ENCODE data around the gene HTRA1.
A peak's percentile ranks its signal among the peaks of the same experiment; 100 is the strongest.

The HTRA1 gene

DNA sequence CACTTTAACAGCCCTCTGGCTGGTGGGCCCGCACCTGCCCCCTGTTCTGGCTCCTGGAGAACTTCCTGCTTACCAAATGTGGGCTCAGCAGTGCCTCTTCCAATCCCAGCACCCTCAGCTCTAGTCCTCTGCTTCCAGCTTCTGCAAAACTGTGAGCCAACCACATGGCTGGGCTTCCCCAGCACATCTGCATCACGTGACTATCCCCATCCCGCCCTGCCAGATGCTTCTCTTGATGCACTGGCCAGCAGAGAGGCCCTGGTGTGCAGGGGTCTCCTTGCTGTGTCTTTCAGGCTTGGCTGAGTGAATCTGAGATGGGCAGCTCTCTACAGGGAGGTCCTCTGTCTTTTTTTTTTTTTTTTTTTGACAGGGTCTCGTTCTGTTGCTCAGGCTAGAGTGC is 55.4 kb downstream of the HTRA1 start:
- H3K4me1 ChIP-seq (ENCODE audit: control insufficient read depth in 2 of 2, insufficient read depth in 1 of 2, low read depth in 1 of 2, low read length in 2 of 2), result peaks cover 0 to 4% of the 10 kb centered on the region in 2 donors
- H4K91ac ChIP-seq (ENCODE audit: low read depth, low read length, poor library complexity), result no peak overlapping the region
- no peak overlapping the region for H3K18ac ChIP-seq (ENCODE audit: low read length)
- no peak overlapping the region for H4K8ac ChIP-seq (ENCODE audit: low read depth, low read length)
- no peak overlapping the region for H3K4me3 ChIP-seq (ENCODE audit: low read length in 2 of 2)
- no peak overlapping the region for H3K9ac ChIP-seq (ENCODE audit: low read depth, low read length, poor library complexity)
- no peak overlapping the region for H3K27ac ChIP-seq (replicated peaks; ENCODE audit: low read length)
- no peak overlapping the region for H2BK5ac ChIP-seq (ENCODE audit: low read length)
- H2BK15ac ChIP-seq (ENCODE audit: low read length), result no peak overlapping the region
- no peak for DNase-seq (ENCODE audit: low spot score)
- H3K27me3 ChIP-seq (ENCODE audit: control insufficient read depth in 3 of 3, insufficient read depth in 3 of 3, low read depth in 1 of 3, low read length in 3 of 3), result no peaks in the 10 kb centered on the region
- H3K4ac ChIP-seq (ENCODE audit: low read length), result no peak overlapping the region
- no peak overlapping the region for H3K23ac ChIP-seq (ENCODE audit: low read depth, low read length, poor library complexity)
- no peak overlapping the region for H3K4me2 ChIP-seq (ENCODE audit: insufficient read depth, low read length, poor library complexity, severe bottlenecking)
- H2AK5ac ChIP-seq (ENCODE audit: low read depth, low read length), result no peak overlapping the region
- no CpG with 5 or more reads among the region's 4 CpGs for WGBS, 2 donors (ENCODE audit: extremely low coverage in 2 of 2, insufficient read length in 2 of 2, insufficient replicate concordance in 1 of 2)
- H3K14ac ChIP-seq (ENCODE audit: low read length), result no peak overlapping the region
- H2AFZ ChIP-seq (ENCODE audit: low read length), result no peak overlapping the region
- no peaks in the 10 kb centered on the region for H3K9me3 ChIP-seq (replicated peaks in 1 of 2; ENCODE audit: control insufficient read depth in 2 of 2, insufficient read depth in 1 of 2, low read depth in 1 of 2, low read length in 2 of 2)
- no peaks in the 10 kb centered on the region for H3K79me1 ChIP-seq (ENCODE audit: low read depth, low read length)
- H3K36me3 ChIP-seq (replicated peaks in 1 of 2; ENCODE audit: control insufficient read depth in 2 of 2, insufficient read depth in 2 of 2, low read length in 2 of 2), result peaks cover 0 to 5% of the 10 kb centered on the region in 2 donors
- H2BK12ac ChIP-seq (ENCODE audit: low read length), result no peak overlapping the region
- H2BK120ac ChIP-seq (ENCODE audit: low read depth, low read length), result no peak overlapping the region

GRCh38 chr10:122519144-122519543 is 57.8 kb downstream of the HTRA1 start:
- H2AFZ ChIP-seq (ENCODE audit: low read length), result no peak overlapping the region
- DNase-seq (ENCODE audit: low spot score), result no peak
- no peak overlapping the region for H3K27ac ChIP-seq (replicated peaks; ENCODE audit: low read length)

GRCh38 chr10:122519873-122520272 is 58.5 kb downstream of the HTRA1 start:
- Histone ChIP-seq H2BK12ac (ENCODE audit: low read length) (no peak overlapping the region), H3K4ac (ENCODE audit: low read length) (no peak overlapping the region), H2BK15ac (ENCODE audit: low read length) (no peak overlapping the region), H3K23ac (ENCODE audit: low read depth, low read length, poor library complexity) (peak overlapping the region; percentile 58), H2BK120ac (ENCODE audit: low read depth, low read length) (peak overlapping the region; percentile 24), H2AFZ (ENCODE audit: low read length) (no peak overlapping the region), H3K4me2 (ENCODE audit: insufficient read depth, low read length, poor library complexity, severe bottlenecking) (no peak overlapping the region), H3K9me3 (replicated peaks in 1 of 2; ENCODE audit: control insufficient read depth in 2 of 2, insufficient read depth in 1 of 2, low read depth in 1 of 2, low read length in 2 of 2) (no peaks in the 10 kb centered on the region), H4K8ac (ENCODE audit: low read depth, low read length) (no peak overlapping the region), H2AK5ac (ENCODE audit: low read depth, low read length) (peak overlapping the region; percentile 42), H3K27ac (replicated peaks; ENCODE audit: low read length) (no peak overlapping the region), H3K9ac (ENCODE audit: low read depth, low read length, poor library complexity) (no peak overlapping the region), H3K14ac (ENCODE audit: low read length) (no peak overlapping the region), H3K4me3 (ENCODE audit: low read length in 2 of 2) (no peak overlapping the region), H3K79me1 (ENCODE audit: low read depth, low read length) (no peaks in the 10 kb centered on the region), H3K18ac (ENCODE audit: low read length) (peak overlapping the region; percentile 49), H2BK5ac (ENCODE audit: low read length) (no peak overlapping the region), H3K4me1 (ENCODE audit: control insufficient read depth in 2 of 2, insufficient read depth in 1 of 2, low read depth in 1 of 2, low read length in 2 of 2) (peaks cover 0 to 4% of the 10 kb centered on the region in 2 donors), H3K36me3 (replicated peaks in 1 of 2; ENCODE audit: control insufficient read depth in 2 of 2, insufficient read depth in 2 of 2, low read length in 2 of 2) (no peaks in the 10 kb centered on the region), H4K91ac (ENCODE audit: low read depth, low read length, poor library complexity) (no peak overlapping the region), H3K27me3 (ENCODE audit: control insufficient read depth in 3 of 3, insufficient read depth in 3 of 3, low read depth in 1 of 3, low read length in 3 of 3) (no peaks in the 10 kb centered on the region)
- WGBS, 2 donors (ENCODE audit: extremely low coverage in 2 of 2, insufficient read length in 2 of 2, insufficient replicate concordance in 1 of 2), result no CpG with 5 or more reads among the region's 15 CpGs
- DNase-seq (ENCODE audit: low spot score), result no peak

More at GRCh38 chr10:122519144-122519543, 57.8 kb downstream of the HTRA1 start:
- no CpG with 5 or more reads among the region's 7 CpGs for WGBS, 2 donors (ENCODE audit: extremely low coverage in 2 of 2, insufficient read length in 2 of 2, insufficient replicate concordance in 1 of 2)
- Histone ChIP-seq H3K4me2 (ENCODE audit: insufficient read depth, low read length, poor library complexity, severe bottlenecking) (no peak overlapping the region), H3K36me3 (replicated peaks in 1 of 2; ENCODE audit: control insufficient read depth in 2 of 2, insufficient read depth in 2 of 2, low read length in 2 of 2) (peaks cover 0 to 5% of the 10 kb centered on the region in 2 donors), H3K23ac (ENCODE audit: low read depth, low read length, poor library complexity) (no peak overlapping the region), H2BK12ac (ENCODE audit: low read length) (no peak overlapping the region), H3K18ac (ENCODE audit: low read length) (no peak overlapping the region), H3K4ac (ENCODE audit: low read length) (no peak overlapping the region), H3K14ac (ENCODE audit: low read length) (no peak overlapping the region), H3K9me3 (replicated peaks in 1 of 2; ENCODE audit: control insufficient read depth in 2 of 2, insufficient read depth in 1 of 2, low read depth in 1 of 2, low read length in 2 of 2) (no peaks in the 10 kb centered on the region), H3K4me1 (ENCODE audit: control insufficient read depth in 2 of 2, insufficient read depth in 1 of 2, low read depth in 1 of 2, low read length in 2 of 2) (peaks cover 0 to 4% of the 10 kb centered on the region in 2 donors), H3K79me1 (ENCODE audit: low read depth, low read length) (no peaks in the 10 kb centered on the region), H3K27me3 (ENCODE audit: control insufficient read depth in 3 of 3, insufficient read depth in 3 of 3, low read depth in 1 of 3, low read length in 3 of 3) (no peaks in the 10 kb centered on the region), H3K9ac (ENCODE audit: low read depth, low read length, poor library complexity) (peak overlapping the region; percentile 32), H3K4me3 (ENCODE audit: low read length in 2 of 2) (no peak overlapping the region), H2AK5ac (ENCODE audit: low read depth, low read length) (peak overlapping the region; percentile 6), H2BK120ac (ENCODE audit: low read depth, low read length) (no peak overlapping the region), H4K8ac (ENCODE audit: low read depth, low read length) (no peak overlapping the region), H2BK5ac (ENCODE audit: low read length) (peak overlapping the region; percentile 29), H2BK15ac (ENCODE audit: low read length) (no peak overlapping the region), H4K91ac (ENCODE audit: low read depth, low read length, poor library complexity) (peak overlapping the region; percentile 3)

GRCh38 chr10:122521011-122521410 is 59.7 kb downstream of the HTRA1 start:
- Histone ChIP-seq H3K4me3 (ENCODE audit: low read length in 2 of 2) (no peak overlapping the region), H3K9me3 (replicated peaks in 1 of 2; ENCODE audit: control insufficient read depth in 2 of 2, insufficient read depth in 1 of 2, low read depth in 1 of 2, low read length in 2 of 2) (no peaks in the 10 kb centered on the region), H3K18ac (ENCODE audit: low read length) (peak overlapping the region; percentile 24), H3K4me1 (ENCODE audit: control insufficient read depth in 2 of 2, insufficient read depth in 1 of 2, low read depth in 1 of 2, low read length in 2 of 2) (peaks cover 0 to 4% of the 10 kb centered on the region in 2 donors), H3K27ac (replicated peaks; ENCODE audit: low read length) (no peak overlapping the region), H2BK5ac (ENCODE audit: low read length) (no peak overlapping the region), H4K8ac (ENCODE audit: low read depth, low read length) (no peak overlapping the region), H3K23ac (ENCODE audit: low read depth, low read length, poor library complexity) (no peak overlapping the region), H3K4ac (ENCODE audit: low read length) (no peak overlapping the region), H3K9ac (ENCODE audit: low read depth, low read length, poor library complexity) (no peak overlapping the region), H4K91ac (ENCODE audit: low read depth, low read length, poor library complexity) (no peak overlapping the region), H3K14ac (ENCODE audit: low read length) (no peak overlapping the region), H3K36me3 (replicated peaks in 1 of 2; ENCODE audit: control insufficient read depth in 2 of 2, insufficient read depth in 2 of 2, low read length in 2 of 2) (no peaks in the 10 kb centered on the region), H2BK15ac (ENCODE audit: low read length) (no peak overlapping the region), H2BK120ac (ENCODE audit: low read depth, low read length) (no peak overlapping the region), H3K4me2 (ENCODE audit: insufficient read depth, low read length, poor library complexity, severe bottlenecking) (no peak overlapping the region), H3K79me1 (ENCODE audit: low read depth, low read length) (no peaks in the 10 kb centered on the region), H3K27me3 (ENCODE audit: control insufficient read depth in 3 of 3, insufficient read depth in 3 of 3, low read depth in 1 of 3, low read length in 3 of 3) (peaks cover 0 to 6% (median 0%) of the 10 kb centered on the region in 3 experiments), H2AK5ac (ENCODE audit: low read depth, low read length) (no peak overlapping the region), H2AFZ (ENCODE audit: low read length) (no peak overlapping the region), H2BK12ac (ENCODE audit: low read length) (no peak overlapping the region)
- no peak for DNase-seq (ENCODE audit: low spot score)
- no CpG with 5 or more reads among the region's 3 CpGs for WGBS, 2 donors (ENCODE audit: extremely low coverage in 2 of 2, insufficient read length in 2 of 2, insufficient replicate concordance in 1 of 2)
